GM21526 (cell line): ENCODE results near the gene ZNF516.
A peak's percentile ranks its signal among the peaks of the same experiment; 100 is the strongest.

ENCODE experiments used
- ATAC-seq: cut with Tn5 transposase; IDR thresholded peaks from one replicate; pipeline ENCODE4 v1.9.1; 2021; ENCODE audit warnings: moderate library complexity; ENCODE audit not compliant: unreplicated experiment, low FRiP score

ZNF516 gene

DNA sequence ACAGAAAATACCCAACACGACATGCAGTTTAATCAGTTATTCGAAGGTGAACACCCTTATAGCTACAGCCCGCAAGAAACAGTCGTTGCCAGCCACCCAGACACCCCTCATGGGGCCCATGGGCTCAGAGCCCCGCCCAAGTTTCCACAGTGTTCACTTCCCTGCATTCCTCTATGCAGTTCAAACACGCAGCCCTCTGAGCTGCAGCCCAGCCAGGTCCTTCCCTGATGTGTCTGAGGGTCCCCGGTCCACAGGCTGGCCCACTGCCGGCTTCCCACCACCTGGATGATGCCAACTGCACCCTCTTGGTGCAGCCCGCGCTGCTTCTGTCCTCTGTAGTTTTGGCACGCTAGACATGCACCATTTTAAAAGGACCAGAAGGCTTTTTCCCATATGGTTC, 87.4 kb downstream of the ZNF516 start:
- ATAC-seq: no peak

DNA sequence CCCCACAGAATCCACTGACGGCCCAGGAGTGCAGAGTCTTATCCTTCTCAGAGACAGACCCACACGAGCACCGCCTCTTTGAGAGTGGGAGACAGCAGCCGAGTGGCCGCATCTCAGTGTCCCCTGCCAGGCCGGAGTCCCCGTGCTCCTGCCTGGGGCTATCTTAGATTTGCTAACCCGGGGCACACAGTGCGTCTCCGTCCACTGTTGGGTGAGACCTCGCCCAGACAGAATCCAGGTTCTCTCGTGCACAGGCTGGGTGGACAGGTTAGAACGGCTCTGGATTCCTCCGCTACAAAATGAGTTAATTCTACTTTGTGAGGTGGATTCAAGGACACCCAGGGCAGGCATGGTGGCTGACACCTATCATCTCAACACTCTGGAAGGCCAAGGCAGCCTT, 88.3 kb downstream of the ZNF516 start:
- ATAC-seq: no peak

DNA sequence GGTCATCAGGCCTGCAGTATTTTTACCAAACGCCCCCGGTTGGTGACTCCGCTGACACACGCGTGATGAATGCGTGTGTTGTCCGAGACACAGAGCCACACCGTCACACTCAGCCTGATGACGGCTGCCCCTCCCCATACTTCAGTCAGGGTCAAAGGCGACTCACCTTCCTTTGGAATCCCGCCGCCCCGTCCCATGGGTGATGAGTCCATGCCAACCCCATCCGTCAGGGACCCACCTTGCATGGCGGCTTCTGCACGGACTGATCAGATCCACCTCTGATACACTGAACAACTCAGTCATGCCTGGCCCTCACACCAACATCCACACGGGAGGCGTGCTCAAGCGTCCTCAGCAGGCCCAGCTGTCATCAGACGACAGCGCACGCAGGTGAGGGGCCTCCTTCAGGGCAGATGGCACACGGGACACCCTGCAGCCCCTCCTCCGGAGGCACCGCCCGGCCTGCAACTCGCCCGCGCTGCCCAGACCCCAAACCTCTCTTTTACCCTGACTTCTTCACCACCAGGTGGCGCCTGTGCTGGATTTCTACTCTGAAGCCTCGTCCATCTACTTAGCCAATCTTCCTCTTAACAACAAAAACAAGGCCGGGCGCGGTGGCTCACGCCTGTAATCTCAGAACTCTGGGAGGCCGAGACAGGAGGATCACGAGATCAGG, 89.2 kb downstream of the ZNF516 start:
- peak; percentile 52 for ATAC-seq

DNA sequence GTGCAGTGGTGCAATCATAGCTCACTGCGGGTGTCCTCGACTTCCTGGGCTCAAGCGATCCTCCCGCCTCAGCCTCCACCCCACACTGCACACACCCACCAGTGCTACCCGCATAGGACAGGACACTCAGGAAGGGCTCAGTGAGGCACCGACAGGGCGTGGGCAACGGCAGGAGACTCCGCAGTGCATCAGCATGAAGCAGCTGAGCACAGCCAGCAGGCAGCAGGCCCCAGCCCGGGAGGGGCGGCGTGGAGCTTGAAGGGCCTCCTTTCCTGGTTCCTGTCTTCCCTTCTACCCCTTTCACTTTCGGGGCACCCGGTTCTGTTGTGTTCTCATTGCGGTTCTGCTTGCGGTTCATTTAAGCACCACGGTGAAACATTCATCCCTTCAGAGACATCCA, 89.8 kb downstream of the ZNF516 start:
- ATAC-seq: no peak

DNA sequence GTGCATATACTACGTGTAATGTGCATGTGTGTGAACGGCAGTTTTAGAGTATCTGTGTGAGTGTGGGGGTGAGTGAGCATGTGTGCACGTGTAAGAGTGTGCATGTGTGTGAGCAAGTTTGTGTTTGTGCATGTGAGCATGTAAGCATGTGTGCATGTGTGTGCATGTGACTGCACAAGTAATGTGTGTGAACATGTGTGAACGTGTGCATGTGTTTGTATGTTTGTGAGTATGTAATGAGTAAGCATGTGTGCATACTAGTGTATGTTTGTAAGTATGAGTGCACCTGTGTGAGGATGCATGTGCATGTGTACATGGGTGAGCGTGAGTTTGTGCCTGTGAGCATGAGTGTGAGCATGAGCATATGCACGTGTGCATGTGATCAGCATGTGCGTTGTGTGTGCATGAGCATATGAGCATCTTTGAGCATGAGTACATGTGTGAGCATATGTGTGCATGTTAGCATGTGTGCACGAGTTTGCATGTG, 90.7 kb downstream of the ZNF516 start:
- no peak for ATAC-seq

DNA sequence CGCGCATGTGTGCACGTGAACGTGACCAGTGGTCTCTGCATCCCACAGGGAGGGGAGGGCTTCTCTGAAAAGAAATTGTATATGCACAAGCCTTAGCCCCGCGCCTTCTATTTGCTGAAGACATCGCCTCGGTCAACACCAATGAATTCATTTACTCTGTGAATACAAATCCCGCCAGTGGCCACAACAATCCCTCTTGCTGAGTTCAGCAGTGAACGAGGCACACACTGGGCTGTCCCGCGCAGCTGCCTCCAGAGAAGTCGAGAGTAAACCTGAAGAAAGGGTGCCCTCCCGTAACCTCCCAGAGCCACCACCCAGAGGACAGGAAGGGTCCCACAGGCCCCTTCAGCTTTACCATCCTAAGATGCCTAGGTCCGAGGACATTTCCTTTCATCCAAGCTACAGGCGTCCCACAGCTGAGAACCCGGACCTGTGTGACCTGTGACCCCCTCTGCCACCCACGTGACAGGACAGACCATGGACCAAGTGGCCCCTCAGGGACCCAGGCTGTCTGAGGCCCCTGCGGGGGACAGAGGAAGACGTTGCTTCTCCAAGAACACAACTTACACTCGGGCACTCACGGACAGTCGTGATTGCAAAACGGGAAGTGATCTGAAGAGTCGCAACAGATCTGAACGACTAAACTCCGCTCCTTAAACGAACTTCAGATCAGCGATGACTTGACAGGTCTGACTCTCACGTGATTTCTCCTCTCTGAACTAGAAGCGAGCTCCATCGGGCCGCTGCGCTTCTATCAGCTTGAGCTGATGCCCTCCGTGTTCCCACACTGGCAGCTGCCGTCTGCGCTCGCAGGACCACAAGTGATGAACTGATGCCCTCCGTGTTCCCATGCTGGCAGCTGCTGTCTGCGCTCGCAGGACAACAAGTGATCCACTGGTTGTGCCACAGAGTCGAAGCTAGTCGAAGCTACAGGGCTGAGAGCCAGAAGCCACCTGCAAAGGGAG, 92.7 kb downstream of the ZNF516 start:
- ATAC-seq: no peak

DNA sequence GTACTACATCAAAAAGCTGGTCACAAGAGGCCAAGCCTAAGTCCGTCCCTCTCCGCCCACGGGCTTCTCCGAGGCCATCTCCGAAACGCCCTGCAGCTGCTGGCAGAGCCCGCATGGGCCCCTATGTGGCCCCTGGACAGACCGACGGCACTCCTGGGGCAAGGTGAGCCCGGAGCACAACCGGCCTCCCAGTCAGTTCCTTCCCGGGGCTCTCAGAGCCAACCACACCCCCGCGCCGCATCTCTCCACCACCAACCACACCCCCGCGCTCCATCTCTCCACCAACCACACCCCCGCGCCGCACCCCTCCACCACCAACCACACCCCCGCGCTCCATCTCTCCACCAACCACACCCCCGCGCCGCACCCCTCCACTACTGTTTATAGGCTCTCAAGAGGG, 93.5 kb downstream of the ZNF516 start:
- no peak for ATAC-seq

DNA sequence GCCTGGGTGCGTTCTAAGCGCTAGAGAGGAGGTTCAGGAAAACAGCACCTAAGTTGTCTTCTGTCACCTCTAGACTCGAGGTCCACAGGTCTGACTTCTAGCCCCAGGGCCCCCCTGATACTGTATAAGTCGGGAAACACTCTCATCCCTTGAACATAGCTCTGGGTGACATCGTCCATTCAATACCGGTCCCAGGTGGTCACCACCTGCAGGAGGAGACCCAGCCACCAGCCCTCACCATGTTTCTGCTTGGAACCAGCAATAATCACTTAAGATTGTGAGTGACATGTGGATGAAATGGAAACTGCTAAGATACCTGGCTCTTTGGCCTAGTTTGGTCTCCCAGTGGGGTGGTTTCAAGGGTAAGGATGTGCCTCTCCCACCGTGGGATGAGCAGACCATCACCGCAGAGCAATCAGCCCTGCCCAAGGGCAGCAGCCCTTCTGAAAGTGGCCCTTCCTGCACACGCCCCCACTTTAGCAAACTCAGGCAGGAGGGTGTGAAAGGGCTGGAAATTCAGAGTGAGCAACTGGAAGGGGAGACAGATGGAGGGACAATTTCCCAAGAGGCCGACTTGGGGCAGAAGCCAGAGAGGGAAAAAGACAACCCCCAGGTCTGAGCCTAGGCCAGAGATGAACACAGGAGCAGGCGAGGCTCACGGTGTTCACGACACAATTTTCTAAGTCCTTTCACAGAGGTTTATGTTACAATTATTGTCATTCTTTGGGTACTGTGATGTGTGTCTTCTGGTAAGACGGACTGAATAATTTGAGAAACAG, 95.2 kb downstream of the ZNF516 start:
- ATAC-seq: no peak

DNA sequence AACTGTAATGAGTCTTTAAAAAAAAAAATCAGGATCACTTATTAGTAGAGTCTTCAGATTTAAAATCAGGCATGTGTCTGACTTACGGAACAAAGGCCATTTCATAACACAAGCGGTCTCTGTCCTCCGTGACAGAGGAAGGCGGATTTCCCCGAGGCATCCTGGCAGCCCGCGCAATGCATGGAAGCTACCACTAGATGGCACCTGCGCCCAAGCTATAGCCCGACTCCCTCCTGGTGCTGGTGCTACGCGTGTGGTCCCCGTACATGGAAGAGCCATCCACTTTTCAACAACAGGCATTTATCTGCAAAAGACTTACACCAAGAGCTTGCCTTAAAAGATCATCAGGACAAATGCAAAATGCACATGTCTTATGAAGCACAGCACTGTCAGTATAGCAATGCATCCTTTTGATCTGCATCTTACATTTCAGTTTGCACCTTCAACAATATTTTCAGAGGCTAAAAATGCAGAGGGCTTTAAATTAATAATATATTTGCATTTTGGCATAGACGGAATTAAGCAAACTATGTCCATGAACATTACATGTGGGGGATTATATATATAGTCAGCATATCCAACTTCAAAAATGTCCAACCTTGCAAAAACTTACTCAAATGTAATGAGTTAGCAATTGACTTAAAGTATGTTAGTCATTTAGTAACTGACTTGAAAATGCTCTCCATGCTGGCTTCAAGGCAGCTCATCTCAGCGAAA, 96.0 kb downstream of the ZNF516 start:
- peak; percentile 93 for ATAC-seq

DNA sequence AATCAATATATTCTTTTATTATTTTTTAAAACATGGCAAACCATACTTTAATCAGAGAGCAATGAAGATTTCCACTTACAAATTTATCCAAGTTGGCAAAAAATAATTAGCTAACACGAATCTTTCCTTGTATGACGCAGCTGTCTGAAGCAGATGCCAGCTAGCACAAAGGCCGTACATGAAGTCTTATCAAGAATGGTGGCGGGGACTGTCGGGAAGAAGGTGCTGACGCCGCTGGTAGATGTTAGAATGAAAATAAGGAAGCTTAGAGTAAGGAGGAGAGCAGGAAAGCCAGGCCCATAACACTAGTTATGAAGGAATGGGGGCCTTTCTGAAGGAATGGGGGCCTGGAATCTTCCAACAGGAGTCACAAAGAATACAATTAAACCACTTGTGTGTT, 96.7 kb downstream of the ZNF516 start:
- no peak for ATAC-seq

DNA sequence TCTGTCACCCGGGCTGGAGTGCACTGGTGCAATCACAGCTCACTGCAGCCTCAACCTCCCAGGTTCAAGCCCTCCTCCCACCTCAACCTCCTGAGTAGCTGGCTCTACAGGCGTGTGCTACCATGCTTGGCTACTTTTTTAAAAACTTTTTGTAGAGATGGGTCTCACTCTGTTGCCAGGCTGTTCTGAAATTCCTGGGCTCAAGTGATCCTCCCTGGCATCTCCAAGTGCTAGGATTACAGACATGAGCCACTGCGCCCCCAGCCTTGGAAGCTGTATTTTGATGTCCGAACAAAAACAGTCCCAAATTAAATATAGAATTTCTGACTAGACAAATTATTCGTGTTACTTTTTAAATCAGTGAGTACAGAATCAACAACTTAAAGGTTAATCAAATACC, 97.4 kb downstream of the ZNF516 start:
- ATAC-seq: no peak

DNA sequence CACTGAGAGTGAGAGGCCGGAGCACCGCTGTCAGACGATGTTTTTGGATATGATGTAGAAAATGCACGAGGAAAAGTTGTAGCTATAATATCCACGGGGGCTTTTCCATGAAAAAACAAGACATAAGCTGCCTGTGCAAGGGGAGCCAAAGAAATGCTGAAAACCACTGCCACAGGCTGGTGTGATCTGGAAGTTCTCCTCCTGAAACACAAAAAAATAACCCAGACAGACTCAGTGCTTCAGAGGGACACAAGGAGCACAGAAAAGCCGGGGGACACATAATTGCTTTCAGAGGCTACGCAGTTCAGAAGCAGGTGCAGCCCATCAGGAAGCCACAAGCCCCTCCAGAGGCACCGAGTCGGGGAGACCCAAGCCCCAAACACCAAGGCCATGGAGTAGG, 98.2 kb downstream of the ZNF516 start:
- no peak for ATAC-seq

DNA sequence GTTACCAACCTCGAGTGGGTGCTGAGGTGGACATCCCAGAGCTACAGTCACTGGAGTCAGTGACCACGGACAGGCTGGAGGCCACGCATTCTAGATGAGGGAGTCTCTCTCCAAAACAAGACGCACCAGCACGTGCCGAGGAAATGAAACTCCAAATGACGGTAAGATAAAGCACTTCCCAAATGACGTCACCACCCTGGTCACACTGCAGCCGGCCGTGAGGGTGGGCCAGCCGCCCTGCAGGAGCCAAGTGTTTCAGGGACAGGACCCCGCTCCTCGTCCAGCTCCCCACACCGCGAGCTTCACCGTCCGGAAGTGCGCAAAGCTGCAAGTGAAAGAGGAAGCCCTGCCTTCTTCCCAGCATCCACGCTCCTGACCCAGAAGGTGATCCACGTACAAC, 99.4 kb downstream of the ZNF516 start:
- ATAC-seq: no peak

DNA sequence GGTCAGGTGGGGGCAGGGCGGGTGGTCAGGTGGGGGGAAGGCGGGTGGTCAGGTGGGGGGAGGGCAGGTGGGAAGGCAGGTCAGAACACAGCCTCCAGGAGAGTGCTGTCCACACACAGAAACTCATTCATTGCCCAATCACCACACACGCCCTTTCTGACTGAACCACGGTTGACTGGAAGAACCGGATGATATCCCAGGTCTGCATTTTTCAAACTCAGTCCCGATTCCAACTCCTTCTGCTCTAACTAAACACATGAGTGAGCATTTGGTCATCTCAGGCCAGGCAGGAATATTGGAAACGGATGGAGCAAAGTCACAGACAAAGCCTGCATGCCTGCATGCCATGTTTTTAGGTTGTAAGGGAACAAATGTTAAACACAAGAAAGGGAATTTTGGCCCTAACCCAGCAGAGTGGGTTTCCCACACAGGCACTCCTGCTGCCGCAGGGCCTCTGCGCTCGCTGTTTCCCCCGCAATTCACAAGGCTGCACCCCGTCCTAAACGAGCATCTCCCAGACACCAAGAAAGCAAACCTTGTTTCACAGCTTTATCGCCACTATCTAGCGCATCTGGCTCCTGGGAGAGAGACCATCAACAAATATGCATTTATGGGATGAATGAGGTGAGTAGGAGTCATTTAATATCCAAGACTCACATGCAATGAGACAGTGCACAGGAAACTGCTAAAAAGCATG, 100.1 kb downstream of the ZNF516 start:
- no peak for ATAC-seq

DNA sequence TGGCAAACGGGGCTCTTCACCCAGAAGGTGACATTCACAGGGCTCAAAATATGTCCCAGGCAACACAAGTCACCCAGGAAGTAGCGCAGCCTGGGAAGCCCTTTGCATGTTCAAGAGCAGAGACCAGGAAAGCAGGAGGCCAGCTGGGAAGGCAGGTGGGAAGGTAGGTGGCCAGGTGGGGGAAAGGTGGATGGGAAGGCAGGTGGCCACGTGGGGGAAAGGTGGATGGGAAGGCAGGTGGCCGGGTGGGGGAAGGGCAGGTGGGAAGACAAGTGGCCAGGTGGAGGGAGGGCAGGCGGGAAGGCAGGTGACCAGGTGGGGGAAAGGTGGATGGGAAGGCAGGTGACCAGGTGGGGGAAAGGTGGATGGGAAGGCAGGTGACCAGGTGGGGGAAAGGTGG, 102.7 kb downstream of the ZNF516 start:
- no peak for ATAC-seq

DNA sequence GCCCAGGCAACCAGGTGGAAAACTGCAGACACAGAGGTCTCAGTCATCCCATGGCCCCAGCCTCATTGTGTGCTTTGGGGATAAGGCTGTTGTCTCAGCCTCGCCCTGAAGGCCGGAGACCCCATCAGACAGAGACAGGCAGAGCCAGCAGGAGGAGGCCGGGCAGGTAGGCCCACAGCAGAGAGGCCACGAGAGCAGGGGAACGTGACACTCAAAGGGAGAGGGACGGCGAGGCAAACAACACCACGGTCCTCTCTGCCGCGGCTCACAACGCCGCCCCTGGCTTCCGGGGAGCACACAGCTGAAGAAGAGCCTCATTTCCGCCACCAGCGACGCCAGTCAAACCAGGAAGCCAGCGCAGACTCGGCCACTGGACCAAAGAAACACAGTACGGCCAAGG, 103.3 kb downstream of the ZNF516 start:
- ATAC-seq: no peak

DNA sequence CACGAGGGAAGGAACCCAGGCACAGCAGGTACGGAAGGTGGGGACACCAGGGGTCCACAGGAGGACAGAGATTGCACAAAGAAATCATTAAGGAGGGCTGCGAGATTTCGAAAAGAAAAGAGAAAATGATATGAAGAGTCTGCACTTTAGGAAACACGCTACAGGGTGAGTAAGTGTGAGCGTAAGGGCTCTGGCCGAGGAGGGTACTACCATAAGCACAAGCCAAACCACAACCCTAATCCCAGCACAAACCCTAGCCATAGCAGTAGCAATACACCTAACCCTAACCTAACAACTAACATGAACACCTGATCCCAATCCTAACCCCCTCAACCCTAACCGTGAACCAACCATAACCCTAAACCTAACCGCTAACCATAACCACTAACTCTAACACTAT, 104.0 kb downstream of the ZNF516 start:
- ATAC-seq: no peak

DNA sequence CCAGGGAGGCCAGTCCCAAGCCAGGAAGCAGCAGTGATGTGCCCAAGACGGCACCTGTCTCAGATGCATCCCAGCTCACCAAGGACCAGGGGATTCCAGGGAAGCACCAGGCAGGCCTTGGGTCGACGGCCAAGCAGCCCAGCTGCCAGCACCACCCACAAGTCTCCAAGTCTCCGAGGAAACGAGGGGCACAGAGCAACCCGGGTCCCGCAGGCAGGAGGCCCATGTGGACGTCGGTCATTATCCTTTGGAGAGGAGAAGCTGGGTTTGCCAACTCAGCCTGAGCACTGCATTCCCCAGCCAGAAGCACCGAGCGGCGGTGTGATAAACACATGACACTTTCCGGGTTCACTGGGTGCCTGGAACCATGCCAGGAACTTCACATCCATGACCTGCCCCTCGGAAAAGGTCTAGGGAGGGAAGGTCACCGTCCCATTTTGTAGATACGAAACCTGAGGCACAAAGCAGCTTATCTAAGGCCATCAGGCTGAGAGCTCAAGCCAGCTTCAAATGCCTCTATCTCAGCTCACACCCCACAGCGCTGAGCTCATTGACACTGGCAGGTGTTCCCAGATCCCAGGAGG, 104.5 kb downstream of the ZNF516 start:
- no peak for ATAC-seq

DNA sequence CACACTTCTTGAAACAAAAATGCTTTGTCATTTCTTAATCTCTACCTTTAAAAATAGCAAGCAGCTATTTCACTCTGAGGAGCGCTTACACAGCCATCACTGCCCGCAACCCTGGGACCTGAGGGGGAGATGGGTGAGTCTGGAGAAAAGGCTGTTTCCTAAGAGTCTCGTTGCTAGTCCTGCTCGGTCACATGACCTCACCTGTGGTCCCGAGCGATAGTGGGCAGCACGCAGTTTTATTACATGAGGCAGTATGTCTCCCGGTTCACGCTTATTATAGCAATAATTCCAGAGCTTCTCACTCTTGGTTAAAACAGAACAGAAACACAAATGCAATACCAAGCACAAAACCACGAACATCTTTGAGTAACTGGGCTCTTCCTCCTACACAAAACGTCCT, 105.3 kb downstream of the ZNF516 start:
- ATAC-seq: no peak
